ENCODE measurements around the gene FOXJ3. TPM values are rescaled to one million over a fixed set of nuclear protein-coding genes. Genes with fewer than 3 reads are reported as not detected.

Gene FOXJ3
- total and polyA plus RNA-seq, 2 experiments from 2014 or later: 16.3 to 23.6 TPM

- no peaks in the 10 kb centered on the region for H3K27me3 ChIP-seq (replicated peaks; ENCODE audit: insufficient read depth)
- TF ChIP-seq EZH2 (IDR thresholded peaks at IDR 0.05; ENCODE audit: insufficient read depth, poor library complexity, severe bottlenecking) (no peak), EZH2phosphoT487 (IDR thresholded peaks at IDR 0.05; ENCODE audit: insufficient read depth, low read depth) (no peak)
- peaks cover 38% of the 10 kb centered on the region for H3K36me3 ChIP-seq (ENCODE audit: low read depth)
- no peaks in the 10 kb centered on the region for H4K20me1 ChIP-seq (ENCODE audit: insufficient read depth)
- H3K4me2 ChIP-seq (ENCODE audit: unreplicated experiment): no peak overlapping the region
- H3K79me2 ChIP-seq (ENCODE audit: insufficient read depth): peaks cover 14% of the 10 kb centered on the region; the same call in 1 of the 2 replicates
- no peak for DNase-seq
- H3K27ac ChIP-seq: no peak overlapping the region
- 89 to 90% methylated on average over 8 of the region's 8 CpGs for WGBS, 2 experiments (ENCODE audit: low coverage in 1 of 2, low lambda C conversion rate in 2 of 2, missing lambda C conversion rate in 2 of 2)
- H3K9me3 ChIP-seq (ENCODE audit: low read depth): no peaks in the 10 kb centered on the region
- no peak overlapping the region for H3K9ac ChIP-seq
- in situ Hi-C loops (cut with MboI): no loop called here
- no peaks in the 10 kb centered on the region for H3K9me2 ChIP-seq (ENCODE audit: insufficient read depth)
- no peak overlapping the region for H2AFZ ChIP-seq
- no peak overlapping the region for H3K4me3 ChIP-seq
- peaks cover 18% of the 10 kb centered on the region for H3F3A ChIP-seq (ENCODE audit: insufficient read depth)
- peaks cover 7% of the 10 kb centered on the region for H3K4me1 ChIP-seq (ENCODE audit: insufficient read depth)
Observed at GRCh38 chr1:42191319-42191718, 143.7 kb downstream of the FOXJ3 start.

GRCh38 chr1:42189931-42190853, 144.8 kb downstream of the FOXJ3 start:
- Histone ChIP-seq H4K20me1 (ENCODE audit: insufficient read depth) (no peaks in the 10 kb centered on the region), H3K4me2 (ENCODE audit: unreplicated experiment) (no peak overlapping the region), H3K27me3 (replicated peaks; ENCODE audit: insufficient read depth) (no peaks in the 10 kb centered on the region), H3K9me3 (ENCODE audit: low read depth) (no peaks in the 10 kb centered on the region), H3K4me3 (no peak overlapping the region), H3K27ac (no peak overlapping the region), H3K36me3 (ENCODE audit: low read depth) (peaks cover 38% of the 10 kb centered on the region), H3K79me2 (ENCODE audit: insufficient read depth) (peaks cover 14% of the 10 kb centered on the region; the same call in 1 of the 2 replicates), H2AFZ (no peak overlapping the region), H3K9me2 (ENCODE audit: insufficient read depth) (no peaks in the 10 kb centered on the region), H3K9ac (no peak overlapping the region), H3K4me1 (ENCODE audit: insufficient read depth) (peaks cover 16% of the 10 kb centered on the region), H3F3A (ENCODE audit: insufficient read depth) (peaks cover 29% of the 10 kb centered on the region)
- 74 to 82% methylated on average over 6 of the region's 6 CpGs for WGBS, 2 experiments (ENCODE audit: low coverage in 1 of 2, low lambda C conversion rate in 2 of 2, missing lambda C conversion rate in 2 of 2)
- DNase-seq: no peak
- TF ChIP-seq EZH2 (IDR thresholded peaks at IDR 0.05; ENCODE audit: insufficient read depth, poor library complexity, severe bottlenecking) (no peak), EZH2phosphoT487 (IDR thresholded peaks at IDR 0.05; ENCODE audit: insufficient read depth, low read depth) (no peak)
- in situ Hi-C loops (cut with MboI): no loop called here

GRCh38 chr1:42186152-42186551, 148.9 kb downstream of the FOXJ3 start:
- Histone ChIP-seq H3K9me2 (ENCODE audit: insufficient read depth) (no peaks in the 10 kb centered on the region), H3K27me3 (replicated peaks; ENCODE audit: insufficient read depth) (no peaks in the 10 kb centered on the region), H3F3A (ENCODE audit: insufficient read depth) (peaks cover 29% of the 10 kb centered on the region), H3K36me3 (ENCODE audit: low read depth) (peaks cover 35% of the 10 kb centered on the region), H3K4me2 (ENCODE audit: unreplicated experiment) (peak overlapping the region; percentile 34), H3K9me3 (ENCODE audit: low read depth) (no peaks in the 10 kb centered on the region), H3K4me3 (0 out of 2 replicates have a peak overlapping the region, but pooled peaks have one; percentile 10), H3K4me1 (ENCODE audit: insufficient read depth) (peaks cover 16% of the 10 kb centered on the region), H3K9ac (0 out of 2 replicates have a peak overlapping the region, but pooled peaks have one; percentile 18), H3K27ac (peak overlapping the region; percentile 28), H2AFZ (no peak overlapping the region), H4K20me1 (ENCODE audit: insufficient read depth) (no peaks in the 10 kb centered on the region), H3K79me2 (ENCODE audit: insufficient read depth) (no peaks in the 10 kb centered on the region; the same call in 1 of the 2 replicates)
- in situ Hi-C loops (cut with MboI): no loop called here
- 12 to 16% methylated on average over 3 of the region's 3 CpGs for WGBS, 2 experiments (ENCODE audit: low coverage in 1 of 2, low lambda C conversion rate in 2 of 2, missing lambda C conversion rate in 2 of 2)
- no peak for TF ChIP-seq EZH2phosphoT487 (IDR thresholded peaks at IDR 0.05; ENCODE audit: insufficient read depth, low read depth)
- no peak for TF ChIP-seq EZH2 (IDR thresholded peaks at IDR 0.05; ENCODE audit: insufficient read depth, poor library complexity, severe bottlenecking)
- peak; percentile 82 for DNase-seq

- H3K9me3 ChIP-seq (ENCODE audit: low read depth): no peaks in the 10 kb centered on the region
- H3K27me3 ChIP-seq (replicated peaks; ENCODE audit: insufficient read depth): no peaks in the 10 kb centered on the region
- no peak for DNase-seq
- no peak overlapping the region for H3K9ac ChIP-seq
- in situ Hi-C loops (cut with MboI): no loop called here
- TF ChIP-seq EZH2phosphoT487 (IDR thresholded peaks at IDR 0.05; ENCODE audit: insufficient read depth, low read depth): no peak
- no peak overlapping the region for H3K4me2 ChIP-seq (ENCODE audit: unreplicated experiment)
- H3K27ac ChIP-seq: no peak overlapping the region
- H2AFZ ChIP-seq: no peak overlapping the region
- H4K20me1 ChIP-seq (ENCODE audit: insufficient read depth): no peaks in the 10 kb centered on the region
- peaks cover 33% of the 10 kb centered on the region for H3K36me3 ChIP-seq (ENCODE audit: low read depth)
- 74 to 84% methylated on average over 3 of the region's 3 CpGs for WGBS, 2 experiments (ENCODE audit: low coverage in 1 of 2, low lambda C conversion rate in 2 of 2, missing lambda C conversion rate in 2 of 2)
- H3F3A ChIP-seq (ENCODE audit: insufficient read depth): peaks cover 29% of the 10 kb centered on the region
- H3K79me2 ChIP-seq (ENCODE audit: insufficient read depth): no peaks in the 10 kb centered on the region; the same call in 1 of the 2 replicates
- no peaks in the 10 kb centered on the region for H3K9me2 ChIP-seq (ENCODE audit: insufficient read depth)
- H3K4me1 ChIP-seq (ENCODE audit: insufficient read depth): peaks cover 16% of the 10 kb centered on the region
- H3K4me3 ChIP-seq: no peak overlapping the region
Observed at GRCh38 chr1:42184616-42185015, 150.4 kb downstream of the FOXJ3 start.

Data from GM23248 (cell line).